Peyer's patch (tissue), 4 donors: ENCODE results near the gene ELP4. TPM values are rescaled to one million over a fixed set of nuclear protein-coding genes. Genes with fewer than 3 reads are reported as not detected.
A peak's percentile ranks its signal among the peaks of the same experiment; 100 is the strongest.

ENCODE experiments used
- DNase-seq, 3 donors: peaks; one replicate each; pipeline ENCODE4 v3.0.0-alpha.2; 2017 to 2019
- H3K27ac ChIP-seq, 4 donors: fragments of 200-600 bp; sonication (generic); one replicate each; pipeline ENCODE4 v1.5.1; 2016 to 2019
- H3K27me3 ChIP-seq, 2 donors: fragments of 200-600 bp; sonication (generic); one replicate each; pipeline ENCODE4 v1.5.1; 2019
- H3K36me3 ChIP-seq, 3 donors: fragments of 200-600 bp; sonication (generic); one replicate each; pipeline ENCODE4 v1.5.1; 2016 to 2019
- H3K4me1 ChIP-seq, 4 donors: fragments of 200-600 bp; sonication (generic); one replicate each; pipeline ENCODE4 v1.5.1; 2016 to 2019
- H3K4me3 ChIP-seq, 4 donors: fragments of 200-600 bp; sonication (generic); 1 replicate in 3 of 4; 2 replicates in 1 of 4; pipeline ENCODE4 v1.5.1; 2016 to 2019; ENCODE audit warnings: mild to moderate bottlenecking in 1 of 4
- H3K9me3 ChIP-seq, 4 donors: fragments of 200-600 bp; sonication (generic); one replicate each; pipeline ENCODE4 v1.5.1; 2016 to 2019; ENCODE audit warnings: mild to moderate bottlenecking in 1 of 4
- CTCF ChIP-seq, 6 experiments: fragments of 450-650 bp in 4 of 6; fragments of 200-600 bp in 2 of 6; sonication (generic) in 1 of 6; IDR thresholded peaks; one replicate each; pipeline ENCODE4 v1.5.1; 2017 to 2019; ENCODE audit warnings: antibody characterized with exemption in 6 of 6, mild to moderate bottlenecking in 3 of 6, moderate library complexity in 1 of 6
- POLR2A ChIP-seq, 2 donors: fragments of 450-650 bp; IDR thresholded peaks; one replicate each; pipeline ENCODE4 v1.5.1; 2017; ENCODE audit warnings: antibody characterized with exemption in 2 of 2, mild to moderate bottlenecking in 2 of 2, moderate library complexity in 2 of 2
- total RNA-seq, 4 donors: library from RNA; depleted of rRNA; stranded (reverse); fragments of >200 nt; gene quantifications; one replicate each; pipeline ENCODE4 v1.1.0, GENCODE V29; 2016

The ELP4 gene
- total RNA-seq, 4 donors from 2014 or later = 13.3 to 33.0 (median 21.3) TPM

GRCh38 chr11:31499576-31500178, 9.9 kb upstream of the ELP4 start:
- Histone ChIP-seq H3K27me3 (no peaks in the 10 kb centered on the region), H3K36me3 (peaks cover 0 to 2% (median 0%) of the 10 kb centered on the region in 3 donors), H3K4me3 (no peak overlapping the region), H3K27ac (no peak overlapping the region), H3K9me3 (no peaks in the 10 kb centered on the region), H3K4me1 (no peaks in the 10 kb centered on the region)
- DNase-seq = no peak
- TF ChIP-seq CTCF (IDR thresholded peaks at IDR 0.05) = no peak
- TF ChIP-seq POLR2A (IDR thresholded peaks at IDR 0.05) = no peak

GRCh38 chr11:31500560-31500959, 9.0 kb upstream of the ELP4 start:
- no peaks in the 10 kb centered on the region for H3K27me3 ChIP-seq
- TF ChIP-seq POLR2A (IDR thresholded peaks at IDR 0.05) (no peak), CTCF (IDR thresholded peaks at IDR 0.05) (no peak)
- no peak overlapping the region for H3K4me3 ChIP-seq
- no peaks in the 10 kb centered on the region for H3K9me3 ChIP-seq
- no peak overlapping the region for H3K27ac ChIP-seq
- H3K36me3 ChIP-seq = peaks cover 0 to 7% (median 0%) of the 10 kb centered on the region in 3 donors
- H3K4me1 ChIP-seq = no peaks in the 10 kb centered on the region
- no peak for DNase-seq

GRCh38 chr11:31509051-31509428, 527 bp upstream of the ELP4 start:
- TF ChIP-seq CTCF (IDR thresholded peaks at IDR 0.05) (no peak), POLR2A (IDR thresholded peaks at IDR 0.05) (no peak)
- Histone ChIP-seq H3K4me1 (peaks cover 0 to 13% (median 2%) of the 10 kb centered on the region in 4 donors), H3K9me3 (no peaks in the 10 kb centered on the region), H3K4me3 (peak overlapping the region; percentile 63 to 95 (median 88)), H3K27ac (peak overlapping the region; percentile 52 to 84 (median 81)), H3K27me3 (no peaks in the 10 kb centered on the region), H3K36me3 (peaks cover 0 to 7% (median 0%) of the 10 kb centered on the region in 3 donors)
- DNase-seq = no peak

- no peaks in the 10 kb centered on the region for H3K9me3 ChIP-seq
- TF ChIP-seq POLR2A (IDR thresholded peaks at IDR 0.05) (no peak), CTCF (IDR thresholded peaks at IDR 0.05) (no peak)
These were observed 2.5 kb downstream of the ELP4 start for GRCh38 chr11:31512117-31512516.

GRCh38 chr11:31521497-31522150, 12.1 kb downstream of the ELP4 start:
- H3K36me3 ChIP-seq = no peaks in the 10 kb centered on the region
- no peaks in the 10 kb centered on the region for H3K9me3 ChIP-seq
- H3K27ac ChIP-seq = no peak overlapping the region
- no peak overlapping the region for H3K4me3 ChIP-seq
- no peaks in the 10 kb centered on the region for H3K4me1 ChIP-seq
- no peaks in the 10 kb centered on the region for H3K27me3 ChIP-seq
- TF ChIP-seq POLR2A (IDR thresholded peaks at IDR 0.05) (no peak), CTCF (IDR thresholded peaks at IDR 0.05) (no peak)
- DNase-seq = no peak

More at GRCh38 chr11:31512117-31512516, 2.5 kb downstream of the ELP4 start:
- H3K36me3 ChIP-seq = no peaks in the 10 kb centered on the region
- no peak overlapping the region for H3K27ac ChIP-seq
- H3K27me3 ChIP-seq = no peaks in the 10 kb centered on the region
- peaks cover 0 to 13% (median 2%) of the 10 kb centered on the region in 4 donors for H3K4me1 ChIP-seq
- no peak for DNase-seq
- H3K4me3 ChIP-seq = no peak overlapping the region
